GM18502 (cell line): ENCODE results near the gene ITGAL.
A peak's percentile ranks its signal among the peaks of the same experiment; 100 is the strongest.
"Not testable (repeated sequence)": the region's sequence is repeated elsewhere in the genome, so short reads cannot be mapped to it uniquely, and the experiment has no call there.

Source experiments
- ATAC-seq: cut with Tn5 transposase; IDR thresholded peaks from one replicate; pipeline ENCODE4 v1.9.1; 2021; ENCODE audit warnings: mild to moderate bottlenecking; ENCODE audit not compliant: unreplicated experiment, poor library complexity

Gene ITGAL

GRCh38 chr16:30539986-30540526 is 67.5 kb downstream of the ITGAL start:
- not testable (repeated sequence) for ATAC-seq

- ATAC-seq = not testable (repeated sequence)
Observed at GRCh38 chr16:30540916-30541464, 68.4 kb downstream of the ITGAL start.

- ATAC-seq = no peak
Observed at GRCh38 chr16:30541502-30542329, 69.2 kb downstream of the ITGAL start.

GRCh38 chr16:30543067-30543466 is 70.5 kb downstream of the ITGAL start:
- ATAC-seq = no peak

GRCh38 chr16:30546115-30546514 is 73.6 kb downstream of the ITGAL start:
- no peak for ATAC-seq

- ATAC-seq = no peak
Observed at GRCh38 chr16:30548416-30549253, 76.1 kb downstream of the ITGAL start.

- no peak for ATAC-seq
Observed at GRCh38 chr16:30551781-30552180, 79.2 kb downstream of the ITGAL start.

GRCh38 chr16:30552956-30553355 is 80.4 kb downstream of the ITGAL start:
- ATAC-seq = no peak

- ATAC-seq = no peak
Observed at GRCh38 chr16:30553393-30553899, 80.9 kb downstream of the ITGAL start.

GRCh38 chr16:30554557-30555314 is 82.2 kb downstream of the ITGAL start:
- ATAC-seq = no peak

- ATAC-seq = no peak
Observed at GRCh38 chr16:30555315-30556124, 83.0 kb downstream of the ITGAL start.

GRCh38 chr16:30556125-30556473 is 83.6 kb downstream of the ITGAL start:
- no peak for ATAC-seq

- ATAC-seq = no peak
Observed at GRCh38 chr16:30557707-30557956, 85.1 kb downstream of the ITGAL start.

GRCh38 chr16:30557957-30558788 is 85.6 kb downstream of the ITGAL start, which contains the start of gene ZNF764:
Gene ZNF764, minus strand, starts transcription at chr16:30558374. Its CDS starts 192 bp downstream, at chr16:30558182.
- peak; percentile 88 for ATAC-seq

- no peak for ATAC-seq
Observed at GRCh38 chr16:30558789-30559377, 86.3 kb downstream of the ITGAL start.

GRCh38 chr16:30559690-30560089 is 87.1 kb downstream of the ITGAL start:
- no peak for ATAC-seq

GRCh38 chr16:30561089-30561816 is 88.7 kb downstream of the ITGAL start:
- ATAC-seq = no peak
